ENCODE data around the gene KIRREL1.

Gene KIRREL1

DNA sequence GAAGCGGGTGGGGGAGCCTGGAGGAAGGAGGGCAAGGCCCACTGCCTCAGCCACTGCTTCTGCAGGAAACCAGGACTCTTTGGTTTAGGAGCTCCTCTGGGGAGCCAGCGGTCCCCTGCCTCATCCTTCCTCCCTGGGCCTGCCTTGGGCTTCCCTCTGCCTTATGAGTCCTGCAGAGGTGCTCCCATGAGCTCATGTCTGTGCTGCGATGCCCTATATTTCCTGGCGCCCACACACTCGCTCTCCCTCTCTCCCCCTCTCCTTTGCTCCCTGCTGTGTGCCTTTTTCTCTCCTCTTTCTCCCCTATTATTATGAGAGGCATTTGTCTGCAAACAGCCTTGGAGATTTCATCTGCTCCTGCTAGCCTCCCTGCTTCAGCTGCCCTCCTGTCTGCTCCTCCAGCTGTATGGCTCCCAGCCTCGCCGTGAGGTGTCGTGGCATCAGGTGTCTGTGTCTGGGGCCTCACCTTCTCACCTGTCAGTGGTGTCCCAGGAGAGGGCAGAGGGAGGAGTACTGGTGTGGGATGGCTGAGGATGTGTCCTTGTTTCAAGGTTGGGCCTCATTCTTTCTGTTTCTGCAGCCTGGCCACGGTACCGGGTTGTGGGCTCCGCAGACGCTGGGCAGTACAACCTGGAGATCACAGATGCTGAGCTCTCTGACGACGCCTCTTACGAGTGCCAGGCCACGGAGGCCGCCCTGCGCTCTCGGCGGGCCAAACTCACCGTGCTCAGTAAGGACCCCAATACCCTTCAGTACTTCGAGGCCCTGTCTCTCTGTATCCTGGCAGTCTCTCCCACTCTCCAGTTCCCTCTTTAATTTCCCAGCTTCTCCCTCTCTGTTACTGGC, 84.2 kb downstream of the KIRREL1 start:
- peak; percentile 43 for DNase-seq

- peak; percentile 62 for DNase-seq
Measured at GRCh38 chr1:158078569-158079080, 85.2 kb downstream of the KIRREL1 start.

DNA sequence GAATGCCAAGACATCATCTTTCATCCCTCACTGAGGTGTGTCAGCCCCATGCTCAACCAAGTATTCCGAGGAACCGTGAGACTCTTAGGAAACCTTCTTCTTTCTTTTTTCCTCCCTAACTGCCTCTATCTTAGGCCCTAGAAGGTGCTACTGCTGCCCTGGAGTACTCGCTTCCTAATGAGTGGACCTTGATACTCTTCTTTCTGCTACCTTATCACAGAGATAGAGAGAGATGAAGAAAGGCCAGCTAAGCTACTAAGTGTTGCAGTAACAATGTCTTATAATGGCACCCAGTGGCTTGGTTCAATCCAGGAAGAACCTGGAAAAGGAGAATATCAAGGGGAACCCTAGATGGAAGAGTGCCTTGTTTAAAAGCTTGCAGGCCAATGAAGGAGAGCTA, 86.6 kb downstream of the KIRREL1 start:
- DNase-seq: no peak

DNA sequence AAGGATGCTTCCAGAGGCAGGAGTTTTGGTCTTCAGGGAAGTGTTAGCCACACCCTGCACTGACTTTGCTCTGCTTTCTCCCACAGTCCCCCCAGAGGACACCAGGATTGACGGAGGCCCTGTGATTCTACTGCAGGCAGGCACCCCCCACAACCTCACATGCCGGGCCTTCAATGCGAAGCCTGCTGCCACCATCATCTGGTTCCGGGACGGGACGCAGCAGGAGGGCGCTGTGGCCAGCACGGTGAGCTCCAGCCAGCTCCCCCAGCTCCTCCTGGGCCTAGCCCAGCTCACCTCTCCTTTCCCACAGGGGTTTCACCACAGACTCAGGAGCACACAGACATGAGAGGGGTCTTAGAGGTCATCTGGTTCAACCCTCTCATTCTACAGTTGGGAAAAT, 90.9 kb downstream of the KIRREL1 start:
- DNase-seq: no peak

GRCh38 chr1:158084747-158085146, 91.3 kb downstream of the KIRREL1 start:
- DNase-seq: no peak

GRCh38 chr1:158087320-158087927, 94.0 kb downstream of the KIRREL1 start:
- peak; percentile 92 for DNase-seq

DNA sequence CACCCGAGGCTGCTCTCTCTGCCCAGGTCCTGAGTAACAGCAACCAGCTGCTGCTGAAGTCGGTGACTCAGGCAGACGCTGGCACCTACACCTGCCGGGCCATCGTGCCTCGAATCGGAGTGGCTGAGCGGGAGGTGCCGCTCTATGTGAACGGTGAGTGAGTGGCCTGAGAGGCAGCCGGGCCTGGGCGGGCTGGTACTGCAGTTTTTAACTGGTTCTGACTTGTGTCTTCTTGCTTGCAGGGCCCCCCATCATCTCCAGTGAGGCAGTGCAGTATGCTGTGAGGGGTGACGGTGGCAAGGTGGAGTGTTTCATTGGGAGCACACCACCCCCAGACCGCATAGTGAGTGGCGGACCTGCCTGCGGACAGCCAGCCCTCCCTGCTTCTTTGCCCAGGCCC, 96.0 kb downstream of the KIRREL1 start:
- no peak for DNase-seq

DNA sequence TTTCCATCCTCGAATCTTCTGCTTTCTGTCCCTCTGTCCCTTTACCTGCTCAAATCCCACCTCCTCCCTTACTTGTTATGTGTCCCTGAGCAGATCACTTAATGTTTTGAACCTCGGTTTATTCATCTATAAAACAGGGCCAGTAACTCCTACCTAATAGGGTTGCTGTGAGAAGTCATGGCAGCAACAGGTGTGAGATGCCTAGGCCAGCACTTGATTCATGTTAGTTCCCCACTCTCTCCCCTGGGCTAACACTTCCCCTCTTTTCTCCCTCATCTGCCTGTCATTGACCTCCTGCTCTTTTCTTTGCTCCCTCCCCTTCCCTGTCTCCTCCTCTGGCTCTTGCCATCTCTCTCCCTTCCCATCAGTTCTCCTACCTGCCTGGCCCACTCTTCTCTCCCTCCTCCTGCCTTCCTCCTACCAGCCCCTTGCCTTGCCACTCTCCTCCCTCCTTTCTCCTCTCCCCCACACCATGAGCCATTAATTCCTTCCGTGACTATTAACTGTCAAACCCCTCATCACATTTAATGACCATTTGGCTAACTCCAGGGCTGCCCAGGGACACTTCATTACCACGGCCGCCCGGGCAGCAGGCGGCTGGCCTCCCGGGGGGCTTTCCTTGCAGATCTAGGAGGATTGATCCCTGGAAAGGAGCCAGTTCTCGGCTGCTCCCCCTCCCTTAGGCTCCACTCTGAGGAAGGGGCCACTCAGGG, 96.6 kb downstream of the KIRREL1 start:
- no peak for DNase-seq

DNA sequence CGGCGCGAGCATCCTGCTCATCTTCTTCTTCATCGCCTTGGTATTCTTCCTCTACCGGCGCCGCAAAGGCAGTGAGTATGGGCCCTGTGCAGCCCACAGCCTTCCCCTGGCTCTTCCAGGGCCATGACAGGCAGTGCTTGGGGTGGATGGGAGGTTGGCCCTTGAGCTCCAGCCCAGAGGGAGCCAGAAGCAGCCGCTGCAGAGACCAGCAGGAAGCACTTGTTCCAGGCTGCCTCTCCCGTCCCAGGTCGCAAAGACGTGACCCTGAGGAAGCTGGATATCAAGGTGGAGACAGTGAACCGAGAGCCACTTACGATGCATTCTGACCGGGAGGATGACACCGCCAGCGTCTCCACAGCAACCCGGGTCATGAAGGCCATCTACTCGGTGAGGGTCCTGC, 99.9 kb downstream of the KIRREL1 start:
- DNase-seq: no peak

DNA sequence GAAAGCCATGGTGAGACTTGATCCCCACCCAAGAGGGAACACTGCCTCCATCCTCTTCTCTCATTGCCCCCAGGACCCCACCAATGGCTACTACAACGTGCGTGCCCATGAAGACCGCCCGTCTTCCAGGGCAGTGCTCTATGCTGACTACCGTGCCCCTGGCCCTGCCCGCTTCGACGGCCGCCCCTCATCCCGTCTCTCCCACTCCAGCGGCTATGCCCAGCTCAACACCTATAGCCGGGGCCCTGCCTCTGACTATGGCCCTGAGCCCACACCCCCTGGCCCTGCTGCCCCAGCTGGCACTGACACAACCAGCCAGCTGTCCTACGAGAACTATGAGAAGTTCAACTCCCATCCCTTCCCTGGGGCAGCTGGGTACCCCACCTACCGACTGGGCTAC, 101.1 kb downstream of the KIRREL1 start:
- no peak for DNase-seq

- peak; percentile 48 for DNase-seq
Measured at GRCh38 chr1:158095737-158096335, 102.4 kb downstream of the KIRREL1 start.

GRCh38 chr1:158098256-158098655, 104.8 kb downstream of the KIRREL1 start:
- DNase-seq: no peak

DNA sequence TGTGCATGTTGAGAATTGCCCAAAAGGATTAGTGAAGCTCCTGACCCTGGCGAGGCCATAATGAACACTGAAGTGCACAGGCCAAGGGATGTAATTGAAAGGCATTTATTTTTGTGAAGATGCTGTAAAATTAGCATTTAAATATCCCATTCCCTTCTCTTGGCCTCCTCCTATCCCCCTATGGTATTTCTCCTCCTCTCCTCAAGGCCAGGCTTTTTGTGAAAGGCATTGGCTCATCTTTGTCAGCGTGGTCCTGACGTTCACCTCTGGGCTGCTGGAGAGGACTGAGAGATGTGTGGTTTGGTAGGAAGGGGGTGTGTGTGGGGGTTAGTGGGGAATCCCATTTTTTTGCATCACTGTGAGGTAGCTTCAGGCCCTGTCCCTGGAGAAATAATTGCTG, 105.7 kb downstream of the KIRREL1 start:
- no peak for DNase-seq

DNA sequence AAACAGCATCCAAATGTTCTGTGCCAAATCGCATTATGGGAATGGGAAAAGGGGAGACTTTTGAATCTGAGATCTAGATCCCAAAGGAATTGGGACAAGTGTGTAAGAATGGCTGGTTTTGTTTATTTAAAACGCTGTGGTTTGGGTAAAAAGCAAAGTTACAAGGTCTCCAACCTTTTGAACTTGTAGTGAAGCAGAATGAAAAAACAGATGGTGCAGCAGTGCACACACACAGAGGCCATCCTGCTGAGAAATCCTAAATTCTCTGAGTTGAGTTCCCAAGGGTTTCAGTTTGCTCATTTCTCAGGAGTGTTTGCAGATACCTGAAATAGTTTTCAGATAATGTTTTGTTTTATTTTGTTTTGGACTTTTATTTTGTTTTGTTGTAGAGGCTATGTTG, 107.1 kb downstream of the KIRREL1 start:
- DNase-seq: no peak

DNA sequence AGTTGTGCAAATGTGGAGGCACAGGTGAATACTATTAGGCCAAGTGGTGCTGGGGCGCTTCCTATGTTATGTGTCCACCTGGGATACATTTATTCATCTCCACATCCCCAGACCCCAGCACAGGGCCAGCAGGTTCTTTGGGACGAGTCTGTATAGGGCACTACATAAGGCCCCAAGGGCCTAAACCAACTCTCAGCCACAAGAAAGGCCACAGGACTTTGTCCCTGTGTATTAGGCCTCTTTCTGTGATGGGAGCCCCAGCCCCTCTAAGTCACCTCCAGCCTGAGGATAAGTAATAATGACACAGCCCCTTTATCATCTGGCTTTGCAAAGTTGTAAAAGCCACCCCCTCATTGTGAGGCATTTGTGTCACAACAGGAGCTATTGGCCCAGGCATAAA, 108.0 kb downstream of the KIRREL1 start:
- no peak for DNase-seq

DNA sequence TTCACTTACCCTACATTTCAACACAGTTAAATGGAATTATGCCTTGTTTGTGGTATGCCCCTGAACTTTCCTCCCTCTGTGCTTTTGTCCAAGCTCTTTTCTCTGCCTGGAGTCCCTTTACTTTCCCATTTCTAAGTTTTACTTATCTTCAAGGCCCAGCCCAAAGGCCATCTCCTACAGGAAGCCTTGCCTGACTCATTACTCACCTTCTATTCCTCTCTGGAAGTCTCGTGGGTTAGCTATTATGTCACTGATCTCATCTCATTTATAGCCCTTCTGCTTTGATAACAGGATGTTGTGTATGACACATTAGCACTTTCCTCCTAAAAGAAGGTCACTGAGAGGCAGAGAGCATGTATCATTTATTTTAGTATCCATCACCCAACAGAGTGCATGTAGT, 108.5 kb downstream of the KIRREL1 start:
- DNase-seq: peak; percentile 17

DNA sequence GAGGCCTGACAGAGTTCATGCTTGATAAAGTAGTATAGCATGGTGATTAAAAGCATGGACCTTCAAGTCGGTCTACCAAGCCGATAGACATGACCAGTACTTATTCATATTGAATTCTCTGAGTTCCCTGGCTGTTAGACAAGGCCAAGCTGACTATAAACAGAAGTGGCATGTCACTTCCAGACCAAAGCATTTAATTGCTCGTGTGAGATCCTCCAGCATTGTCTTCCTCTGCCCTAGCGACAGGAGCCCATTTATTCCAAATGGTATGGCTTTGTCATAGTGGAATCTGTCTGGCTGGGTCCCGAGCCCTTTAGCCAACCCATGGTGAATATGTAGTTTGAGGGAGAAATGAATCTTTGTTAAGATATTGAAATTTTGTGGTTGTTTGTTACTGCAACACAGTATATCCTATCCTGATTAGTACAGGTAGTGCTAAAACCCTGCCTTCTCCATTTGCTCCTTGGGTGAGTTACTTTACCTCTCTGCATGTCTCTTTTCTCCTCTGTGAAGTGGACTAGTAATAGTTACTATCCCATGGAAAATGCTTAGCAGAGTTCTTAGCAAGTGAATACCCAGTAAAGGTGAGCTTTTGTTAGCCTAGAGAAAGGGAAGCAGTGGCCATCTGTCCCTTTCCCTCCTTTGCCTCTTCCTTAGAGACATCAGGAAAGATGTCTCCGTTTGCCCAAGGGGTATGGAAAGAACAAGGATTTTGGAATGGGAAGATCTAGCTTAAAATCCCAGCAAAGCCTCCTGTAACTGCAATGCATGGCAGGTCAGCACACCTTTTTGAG, 109.6 kb downstream of the KIRREL1 start:
- DNase-seq: peak; percentile 76

GRCh38 chr1:158103861-158104522, 110.5 kb downstream of the KIRREL1 start:
- peak; percentile 29 for DNase-seq

GRCh38 chr1:158104891-158105290, 111.4 kb downstream of the KIRREL1 start:
- no peak for DNase-seq

GRCh38 chr1:158105352-158106095, 112.1 kb downstream of the KIRREL1 start:
- DNase-seq: no peak

DNA sequence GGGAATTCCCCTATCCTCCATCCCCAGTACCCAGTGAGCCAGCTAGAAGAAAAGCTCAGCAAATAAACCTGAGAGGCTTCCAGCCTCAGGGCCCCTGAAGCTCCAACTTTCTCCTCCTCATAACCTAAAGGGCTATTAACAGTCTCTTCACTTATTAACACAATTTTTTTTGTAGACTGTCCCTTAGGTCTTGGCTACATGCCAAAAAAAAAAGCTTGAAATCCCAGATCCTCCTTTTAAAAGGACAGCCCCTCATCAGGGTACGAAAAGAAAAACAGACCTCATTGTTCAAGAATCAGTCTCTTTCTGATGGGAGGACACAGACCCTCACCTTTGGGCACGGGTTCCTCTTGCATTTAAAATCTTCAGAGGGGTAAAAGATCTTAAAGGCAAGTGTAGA, 114.5 kb downstream of the KIRREL1 start:
- DNase-seq: no peak

Data from eye (tissue), 1 donor.